ENCODE results near the gene TTC33. TPM values are rescaled to one million over a fixed set of nuclear protein-coding genes. Genes with fewer than 3 reads are reported as not detected.

The TTC33 gene
- total RNA-seq, 1 experiment from 2014 or later, result 30.2 TPM

GRCh38 chr5:40690267-40690666 lies 65.5 kb downstream of the TTC33 start:
- H3K36me3 ChIP-seq (ENCODE audit: low read depth), result peaks cover 47% of the 10 kb centered on the region
- peak overlapping the region; percentile 30; the same call in 1 of the 2 replicates for H3K27ac ChIP-seq
- BruUV-seq (replicated peaks), result no TSS peak
- no peaks in the 10 kb centered on the region for H3K27me3 ChIP-seq (ENCODE audit: insufficient read depth, low read depth)
- H3K4me3 ChIP-seq, result no peak overlapping the region
- DNase-seq, result no peak
- H3K4me2 ChIP-seq, result no peak overlapping the region
- CTCF ChIA-PET, result interaction anchor here (0.6 to 1.3 kb wide), 3 partner anchors 23 to 185 kb away, joined by 3 to 5 read pairs (median 3); no protein-coding TSS in a partner anchor
- POLR2A ChIA-PET (ENCODE audit: unreplicated experiment), result interaction anchor here (0.7 kb wide), 1 partner anchor 282 kb away, joined by 6 read pairs; no protein-coding TSS in a partner anchor
- intact Hi-C loops (cut with micrococcal nuclease; ENCODE audit: unreplicated experiment), result loop anchor here (1.0 kb wide), 1 partner anchor 46 kb away; no protein-coding TSS in a partner anchor
- TF ChIP-seq, protein P1, sequence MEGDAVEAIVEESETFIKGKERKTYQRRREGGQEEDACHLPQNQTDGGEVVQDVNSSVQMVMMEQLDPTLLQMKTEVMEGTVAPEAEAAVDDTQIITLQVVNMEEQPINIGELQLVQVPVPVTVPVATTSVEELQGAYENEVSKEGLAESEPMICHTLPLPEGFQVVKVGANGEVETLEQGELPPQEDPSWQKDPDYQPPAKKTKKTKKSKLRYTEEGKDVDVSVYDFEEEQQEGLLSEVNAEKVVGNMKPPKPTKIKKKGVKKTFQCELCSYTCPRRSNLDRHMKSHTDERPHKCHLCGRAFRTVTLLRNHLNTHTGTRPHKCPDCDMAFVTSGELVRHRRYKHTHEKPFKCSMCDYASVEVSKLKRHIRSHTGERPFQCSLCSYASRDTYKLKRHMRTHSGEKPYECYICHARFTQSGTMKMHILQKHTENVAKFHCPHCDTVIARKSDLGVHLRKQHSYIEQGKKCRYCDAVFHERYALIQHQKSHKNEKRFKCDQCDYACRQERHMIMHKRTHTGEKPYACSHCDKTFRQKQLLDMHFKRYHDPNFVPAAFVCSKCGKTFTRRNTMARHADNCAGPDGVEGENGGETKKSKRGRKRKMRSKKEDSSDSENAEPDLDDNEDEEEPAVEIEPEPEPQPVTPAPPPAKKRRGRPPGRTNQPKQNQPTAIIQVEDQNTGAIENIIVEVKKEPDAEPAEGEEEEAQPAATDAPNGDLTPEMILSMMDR (conservative IDR thresholded peaks at IDR 0.05), result no peak
- TF ChIP-seq EZH2 (IDR thresholded peaks at IDR 0.05; ENCODE audit: low read depth), result no peak
- no peaks in the 10 kb centered on the region for H4K20me1 ChIP-seq (ENCODE audit: insufficient read depth)
- no peaks in the 10 kb centered on the region for H3F3A ChIP-seq (ENCODE audit: insufficient read depth, low read depth)
- H3K9me2 ChIP-seq (ENCODE audit: insufficient read depth), result no peaks in the 10 kb centered on the region
- peaks cover 32% of the 10 kb centered on the region for H3K79me2 ChIP-seq (ENCODE audit: low read depth)
- no peak overlapping the region for H2AFZ ChIP-seq
- peaks cover 32% of the 10 kb centered on the region for H3K4me1 ChIP-seq (replicated peaks; ENCODE audit: insufficient read depth)
- peaks cover 9% of the 10 kb centered on the region for H3K9me3 ChIP-seq (ENCODE audit: insufficient read depth, low read depth)

DNA sequence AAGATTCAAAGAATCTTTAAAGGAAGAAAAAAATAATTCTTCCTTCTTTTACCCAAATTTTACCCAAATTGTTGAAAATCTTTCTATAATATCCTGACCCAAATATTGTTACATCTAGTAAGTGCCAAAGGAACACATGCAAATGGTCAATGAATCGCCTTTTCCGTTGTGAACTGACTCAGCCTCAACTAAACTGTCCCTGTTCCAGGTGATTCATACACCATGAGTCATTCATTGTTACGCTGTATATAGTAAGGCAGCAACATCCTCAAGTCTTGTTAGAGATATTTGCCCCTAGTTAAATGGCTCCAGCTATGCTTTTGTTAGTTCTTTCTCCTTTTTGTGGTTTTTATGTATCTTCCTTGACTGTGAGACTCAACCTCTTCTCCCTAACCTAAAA lies 66.3 kb downstream of the TTC33 start:
- no TSS peak for BruUV-seq (replicated peaks)
- no peak overlapping the region for H3K4me3 ChIP-seq
- peaks cover 3% of the 10 kb centered on the region; the same call in 1 of the 2 replicates for H3K9me3 ChIP-seq (ENCODE audit: insufficient read depth, low read depth)
- H3K4me2 ChIP-seq, result no peak overlapping the region
- CTCF ChIA-PET, result interaction anchor here (0.5 to 1.5 kb wide), 8 partner anchors 10 to 1040 kb away, joined by 3 to 8 read pairs (median 3); partner anchors contain the start of gene PTGER4
- H3K36me3 ChIP-seq (ENCODE audit: low read depth), result peaks cover 42% of the 10 kb centered on the region
- peaks cover 40% of the 10 kb centered on the region for H3K79me2 ChIP-seq (ENCODE audit: low read depth)
- H2AFZ ChIP-seq, result no peak overlapping the region
- POLR2A ChIA-PET (ENCODE audit: unreplicated experiment), result interaction anchor here (0.6 to 0.7 kb wide), 4 partner anchors 400 to 1083 kb away, joined by 5 to 8 read pairs (median 6); no protein-coding TSS in a partner anchor
- H3K27me3 ChIP-seq (ENCODE audit: insufficient read depth, low read depth), result no peaks in the 10 kb centered on the region
- no peak for TF ChIP-seq EZH2 (IDR thresholded peaks at IDR 0.05; ENCODE audit: low read depth)
- TF ChIP-seq, protein P1 (conservative IDR thresholded peaks at IDR 0.05), result no peak
- intact Hi-C loops (cut with micrococcal nuclease; ENCODE audit: unreplicated experiment), result loop anchor here (2.0 to 5.0 kb wide), 5 partner anchors 171 to 1041 kb away; no protein-coding TSS in a partner anchor
- peak; percentile 63 to 93 for DNase-seq
- H3K9me2 ChIP-seq (ENCODE audit: insufficient read depth), result no peaks in the 10 kb centered on the region
- H3F3A ChIP-seq (ENCODE audit: insufficient read depth, low read depth), result no peaks in the 10 kb centered on the region
- H3K27ac ChIP-seq, result peak overlapping the region; percentile 30
- H4K20me1 ChIP-seq (ENCODE audit: insufficient read depth), result no peaks in the 10 kb centered on the region
- H3K4me1 ChIP-seq (replicated peaks; ENCODE audit: insufficient read depth), result peaks cover 40% of the 10 kb centered on the region

DNA sequence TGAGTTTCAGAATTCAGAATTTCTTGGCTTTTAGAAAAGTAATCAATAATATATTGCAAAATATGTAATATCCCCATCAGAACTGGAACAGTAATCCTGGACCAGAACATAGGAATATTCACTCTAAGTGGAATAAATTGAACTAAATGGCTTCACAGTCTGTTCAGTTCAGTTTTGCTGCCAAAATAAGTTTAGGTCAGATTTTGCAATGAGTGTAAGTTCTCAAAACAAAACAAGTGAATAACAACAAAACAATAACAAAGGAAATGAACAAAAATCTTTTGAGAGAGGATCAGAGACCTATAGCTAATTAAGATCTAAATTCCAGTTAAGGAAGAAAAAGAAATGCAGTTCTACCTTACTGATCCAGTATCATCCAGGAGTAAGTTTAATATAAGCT lies 66.8 kb downstream of the TTC33 start:
- Histone ChIP-seq H3K27me3 (ENCODE audit: insufficient read depth, low read depth) (no peaks in the 10 kb centered on the region), H3F3A (ENCODE audit: insufficient read depth, low read depth) (no peaks in the 10 kb centered on the region), H2AFZ (no peak overlapping the region), H3K4me2 (no peak overlapping the region), H3K4me1 (replicated peaks; ENCODE audit: insufficient read depth) (peaks cover 45% of the 10 kb centered on the region), H3K4me3 (no peak overlapping the region), H4K20me1 (ENCODE audit: insufficient read depth) (no peaks in the 10 kb centered on the region), H3K36me3 (ENCODE audit: low read depth) (peaks cover 37% of the 10 kb centered on the region), H3K9me2 (ENCODE audit: insufficient read depth) (no peaks in the 10 kb centered on the region), H3K79me2 (ENCODE audit: low read depth) (peaks cover 44% of the 10 kb centered on the region), H3K27ac (peak overlapping the region; percentile 30), H3K9me3 (ENCODE audit: insufficient read depth, low read depth) (peaks cover 3% of the 10 kb centered on the region; the same call in 1 of the 2 replicates)
- intact Hi-C loops (cut with micrococcal nuclease; ENCODE audit: unreplicated experiment), result loop anchor here (1.0 to 5.0 kb wide), 11 partner anchors 170 to 1110 kb away; no protein-coding TSS in a partner anchor
- TSS peak; percentile 48 for BruUV-seq (replicated peaks)
- no peak for DNase-seq
- TF ChIP-seq EZH2 (IDR thresholded peaks at IDR 0.05; ENCODE audit: low read depth), result no peak
- TF ChIP-seq, protein P1 (conservative IDR thresholded peaks at IDR 0.05), result no peak
- ChIA-PET CTCF (interaction anchor here (0.5 to 1.5 kb wide), 7 partner anchors 9 to 1040 kb away, joined by 3 to 8 read pairs (median 3); partner anchors contain the start of gene PTGER4), POLR2A (ENCODE audit: unreplicated experiment) (interaction anchor here (0.7 kb wide), 3 partner anchors 400 to 1039 kb away, joined by 5 to 8 read pairs (median 6); no protein-coding TSS in a partner anchor)
